Loucy (cell line): ENCODE measurements around the gene WDR64.

Experiments used
- H2AFZ ChIP-seq: fragments of 200-600 bp; sonication (generic); 2 replicates; pipeline ENCODE4 v1.6.0; 2016; ENCODE audit warnings: antibody characterized with exemption, mild to moderate bottlenecking, low read length, moderate library complexity
- H3F3A ChIP-seq: fragments of 200-600 bp; 2 replicates; pipeline ENCODE4 v1.6.0; 2016; ENCODE audit warnings: antibody characterized with exemption, low read depth, mild to moderate bottlenecking
- H3K27me3 ChIP-seq: fragments of 200-600 bp; sonication (generic); 2 replicates; pipeline ENCODE4 v1.6.1; 2014; ENCODE audit warnings: low read length, mild to moderate bottlenecking; ENCODE audit not compliant: insufficient read depth, poor library complexity, severe bottlenecking
- H3K36me3 ChIP-seq: fragments of 200-600 bp; sonication (generic); 2 replicates; pipeline ENCODE4 v1.6.1; 2016; ENCODE audit warnings: low read length; ENCODE audit not compliant: insufficient read depth
- H3K4me1 ChIP-seq: fragments of 200-600 bp; sonication (generic); 2 replicates; pipeline ENCODE4 v1.5.1; 2014; ENCODE audit warnings: low read length, mild to moderate bottlenecking; ENCODE audit not compliant: insufficient read depth, poor library complexity, severe bottlenecking
- H3K4me2 ChIP-seq: fragments of 200-600 bp; sonication (generic); 2 replicates; pipeline ENCODE4 v1.6.0; 2014; ENCODE audit warnings: antibody characterized with exemption, low read length, low read depth, mild to moderate bottlenecking; ENCODE audit not compliant: poor library complexity, severe bottlenecking
- H3K4me3 ChIP-seq: fragments of 200-600 bp; sonication (generic); 2 replicates; pipeline ENCODE4 v1.5.1; 2014; ENCODE audit warnings: low read length, mild to moderate bottlenecking, mixed read lengths; ENCODE audit not compliant: poor library complexity, severe bottlenecking
- H3K79me2 ChIP-seq: fragments of 200-600 bp; sonication (generic); 2 replicates; pipeline ENCODE4 v1.6.1; 2014; ENCODE audit warnings: low read length; ENCODE audit not compliant: insufficient read depth
- H3K9ac ChIP-seq: fragments of 200-600 bp; sonication (generic); 2 replicates; pipeline ENCODE4 v1.6.0; 2014; ENCODE audit warnings: mild to moderate bottlenecking, low read depth, low read length, moderate library complexity; ENCODE audit not compliant: poor library complexity, severe bottlenecking
- H3K9me2 ChIP-seq: fragments of 200-600 bp; sonication (generic); replicated peaks from 2 replicates; pipeline ENCODE4 v1.6.1; 2016; ENCODE audit warnings: low read depth, low read length, mixed read lengths
- H3K9me3 ChIP-seq: fragments of 200-600 bp; sonication (generic); 2 replicates; pipeline ENCODE4 v1.6.1; 2014; ENCODE audit warnings: mild to moderate bottlenecking, antibody characterized with exemption, low read length, low read depth; ENCODE audit not compliant: insufficient read depth
- H4K20me1 ChIP-seq: fragments of 200-600 bp; sonication (generic); 2 replicates; pipeline ENCODE4 v1.6.0; 2014; ENCODE audit warnings: antibody characterized with exemption, low read length, mild to moderate bottlenecking; ENCODE audit not compliant: insufficient read depth, poor library complexity, severe bottlenecking
- EZH2phosphoT487 ChIP-seq: fragments of 200-600 bp; IDR thresholded peaks from 2 replicates; pipeline ENCODE4 v1.6.1; 2018; ENCODE audit warnings: antibody characterized with exemption, mild to moderate bottlenecking, moderate library complexity, borderline replicate concordance
- TF ChIP-seq, protein P1 (sequence below): fragments of 200-600 bp; sonication (generic); conservative IDR thresholded peaks from 2 replicates; pipeline ENCODE4 v1.5.1; 2014; ENCODE audit warnings: mild to moderate bottlenecking, antibody characterized with exemption, low read length

The WDR64 gene

DNA sequence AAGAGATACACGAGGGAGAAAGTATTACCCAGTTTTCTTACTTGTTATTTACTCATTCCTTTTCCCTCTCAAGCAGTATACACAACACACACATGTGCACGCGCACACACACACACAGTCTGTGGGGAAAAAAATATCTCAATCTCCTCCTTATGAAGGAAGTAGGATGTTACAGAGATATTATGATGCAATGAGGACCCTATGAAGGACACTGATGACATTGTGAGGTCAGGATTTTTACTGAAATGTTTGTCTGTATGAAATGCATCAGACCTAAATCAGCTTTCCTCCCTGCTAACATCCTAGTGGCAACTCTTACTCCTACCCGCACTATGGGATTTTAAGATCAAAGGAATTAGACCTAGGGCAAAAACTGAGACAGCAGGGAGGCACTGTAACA lies at the start of gene WDR64:
Gene WDR64 (plus strand): TSS at position 270 of the 400 bp plus-strand sequence. CDS start 204 bp downstream, outside the sequence.
- no peaks in the 10 kb centered on the region for H3K4me1 ChIP-seq
- H3K4me3 ChIP-seq: no peak within 1 kb of the TSS
- no peaks in the 10 kb centered on the region for H3K36me3 ChIP-seq
- H3F3A ChIP-seq: no peaks in the 10 kb centered on the region
- H3K9me2 ChIP-seq: no peaks in the 10 kb centered on the region
- H2AFZ ChIP-seq: no peak within 1 kb of the TSS
- H4K20me1 ChIP-seq: no peaks in the 10 kb centered on the region
- no peaks in the 10 kb centered on the region for H3K79me2 ChIP-seq
- H3K4me2 ChIP-seq: no peak within 1 kb of the TSS
- no peak within 1 kb of the TSS for H3K9ac ChIP-seq
- TF ChIP-seq, protein P1, sequence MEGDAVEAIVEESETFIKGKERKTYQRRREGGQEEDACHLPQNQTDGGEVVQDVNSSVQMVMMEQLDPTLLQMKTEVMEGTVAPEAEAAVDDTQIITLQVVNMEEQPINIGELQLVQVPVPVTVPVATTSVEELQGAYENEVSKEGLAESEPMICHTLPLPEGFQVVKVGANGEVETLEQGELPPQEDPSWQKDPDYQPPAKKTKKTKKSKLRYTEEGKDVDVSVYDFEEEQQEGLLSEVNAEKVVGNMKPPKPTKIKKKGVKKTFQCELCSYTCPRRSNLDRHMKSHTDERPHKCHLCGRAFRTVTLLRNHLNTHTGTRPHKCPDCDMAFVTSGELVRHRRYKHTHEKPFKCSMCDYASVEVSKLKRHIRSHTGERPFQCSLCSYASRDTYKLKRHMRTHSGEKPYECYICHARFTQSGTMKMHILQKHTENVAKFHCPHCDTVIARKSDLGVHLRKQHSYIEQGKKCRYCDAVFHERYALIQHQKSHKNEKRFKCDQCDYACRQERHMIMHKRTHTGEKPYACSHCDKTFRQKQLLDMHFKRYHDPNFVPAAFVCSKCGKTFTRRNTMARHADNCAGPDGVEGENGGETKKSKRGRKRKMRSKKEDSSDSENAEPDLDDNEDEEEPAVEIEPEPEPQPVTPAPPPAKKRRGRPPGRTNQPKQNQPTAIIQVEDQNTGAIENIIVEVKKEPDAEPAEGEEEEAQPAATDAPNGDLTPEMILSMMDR: no peak
- TF ChIP-seq EZH2phosphoT487: no peak
- H3K27me3 ChIP-seq: no peaks in the 10 kb centered on the region
- no peaks in the 10 kb centered on the region for H3K9me3 ChIP-seq

DNA sequence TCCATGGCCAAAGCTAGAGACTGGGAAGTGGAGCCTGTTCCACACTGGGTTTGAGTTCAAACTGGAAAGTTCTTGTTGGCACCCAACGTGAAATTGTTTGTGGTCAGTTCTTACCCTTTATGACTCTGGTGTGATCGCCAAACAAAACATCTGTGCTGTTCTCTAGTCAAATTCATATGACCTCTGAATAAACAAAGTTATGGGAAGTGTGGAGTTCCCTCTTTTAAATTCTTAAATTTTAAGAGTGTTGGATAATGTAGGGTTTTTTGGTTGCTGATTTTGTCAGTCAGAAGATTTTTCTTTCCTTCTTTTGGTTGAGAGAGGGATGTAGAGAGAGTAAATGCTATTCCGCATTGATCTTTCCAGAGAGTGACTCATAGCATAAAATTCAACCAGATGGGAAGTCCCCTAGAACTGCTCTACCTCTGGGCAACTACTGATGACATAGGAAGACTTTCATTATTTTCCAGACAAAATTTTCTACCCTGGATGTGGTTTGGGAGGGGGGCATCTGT lies 48.3 kb upstream of the WDR64 start:
- no peak overlapping the region for H3K9ac ChIP-seq
- no peaks in the 10 kb centered on the region for H3K79me2 ChIP-seq
- no peaks in the 10 kb centered on the region for H3K36me3 ChIP-seq
- H3K9me3 ChIP-seq: no peaks in the 10 kb centered on the region
- H3K9me2 ChIP-seq: no peaks in the 10 kb centered on the region
- no peak overlapping the region for H3K4me2 ChIP-seq
- no peak overlapping the region for H3K4me3 ChIP-seq
- H2AFZ ChIP-seq: no peak overlapping the region
- no peaks in the 10 kb centered on the region for H3K27me3 ChIP-seq
- H3K4me1 ChIP-seq: no peaks in the 10 kb centered on the region
- TF ChIP-seq, protein P1: no peak
- TF ChIP-seq EZH2phosphoT487: no peak
- no peaks in the 10 kb centered on the region for H4K20me1 ChIP-seq
- no peaks in the 10 kb centered on the region for H3F3A ChIP-seq

DNA sequence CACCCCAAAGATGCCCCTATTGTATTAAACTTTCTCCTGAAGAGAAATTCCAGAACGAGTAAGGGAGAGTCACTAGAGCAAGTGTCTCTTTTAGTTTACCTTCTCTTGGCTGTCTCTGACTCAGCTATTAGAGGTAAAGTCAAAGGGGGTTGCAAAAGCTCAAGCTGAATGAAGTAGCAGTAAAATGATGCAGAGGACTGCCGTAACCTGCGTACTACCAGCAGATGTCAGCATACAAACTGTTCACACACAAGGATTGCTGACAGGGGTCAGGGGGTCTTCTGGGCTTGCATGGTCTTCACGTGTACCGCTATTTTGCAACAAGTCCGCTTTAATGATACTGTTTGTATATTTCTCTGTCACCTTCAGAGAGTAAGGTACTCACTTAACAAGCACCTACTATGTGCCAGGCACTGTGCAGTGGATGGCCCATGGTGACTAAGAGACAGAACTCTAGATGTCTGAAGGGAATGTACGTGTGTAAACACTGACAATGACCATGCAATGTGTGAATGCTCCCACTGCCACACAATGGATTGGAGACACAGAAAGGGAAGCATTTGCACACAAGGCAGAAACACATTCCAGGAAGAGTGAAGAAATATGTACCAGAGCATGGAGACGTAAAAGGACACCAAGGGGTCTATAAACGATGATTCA lies 46.8 kb upstream of the WDR64 start:
- Histone ChIP-seq H3K36me3 (no peaks in the 10 kb centered on the region), H3K4me3 (no peak overlapping the region), H3K9ac (no peak overlapping the region), H3K9me3 (no peaks in the 10 kb centered on the region), H3K4me1 (no peaks in the 10 kb centered on the region), H4K20me1 (no peaks in the 10 kb centered on the region), H3F3A (no peaks in the 10 kb centered on the region), H3K9me2 (no peaks in the 10 kb centered on the region), H3K4me2 (no peak overlapping the region), H3K79me2 (no peaks in the 10 kb centered on the region), H3K27me3 (no peaks in the 10 kb centered on the region), H2AFZ (no peak overlapping the region)
- TF ChIP-seq EZH2phosphoT487: no peak
- TF ChIP-seq, protein P1: peak; percentile 54
